ENCODE measurements around the gene HOXB2.
A peak's percentile ranks its signal among the peaks of the same experiment; 100 is the strongest.

HOXB2 gene

GRCh38 chr17:48502312-48502711, 42.6 kb downstream of the HOXB2 start:
- no peak overlapping the region for H3K4me3 ChIP-seq (ENCODE audit: low read depth, low read length)
- no peak for DNase-seq (ENCODE audit: low read depth)
- TF ChIP-seq, protein P1, sequence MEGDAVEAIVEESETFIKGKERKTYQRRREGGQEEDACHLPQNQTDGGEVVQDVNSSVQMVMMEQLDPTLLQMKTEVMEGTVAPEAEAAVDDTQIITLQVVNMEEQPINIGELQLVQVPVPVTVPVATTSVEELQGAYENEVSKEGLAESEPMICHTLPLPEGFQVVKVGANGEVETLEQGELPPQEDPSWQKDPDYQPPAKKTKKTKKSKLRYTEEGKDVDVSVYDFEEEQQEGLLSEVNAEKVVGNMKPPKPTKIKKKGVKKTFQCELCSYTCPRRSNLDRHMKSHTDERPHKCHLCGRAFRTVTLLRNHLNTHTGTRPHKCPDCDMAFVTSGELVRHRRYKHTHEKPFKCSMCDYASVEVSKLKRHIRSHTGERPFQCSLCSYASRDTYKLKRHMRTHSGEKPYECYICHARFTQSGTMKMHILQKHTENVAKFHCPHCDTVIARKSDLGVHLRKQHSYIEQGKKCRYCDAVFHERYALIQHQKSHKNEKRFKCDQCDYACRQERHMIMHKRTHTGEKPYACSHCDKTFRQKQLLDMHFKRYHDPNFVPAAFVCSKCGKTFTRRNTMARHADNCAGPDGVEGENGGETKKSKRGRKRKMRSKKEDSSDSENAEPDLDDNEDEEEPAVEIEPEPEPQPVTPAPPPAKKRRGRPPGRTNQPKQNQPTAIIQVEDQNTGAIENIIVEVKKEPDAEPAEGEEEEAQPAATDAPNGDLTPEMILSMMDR (IDR thresholded peaks at IDR 0.05; ENCODE audit: insufficient read depth, low read depth, low read length, missing control alignments), result no peak

GRCh38 chr17:48500435-48501426, 44.2 kb downstream of the HOXB2 start:
- peak; percentile 42 for DNase-seq (ENCODE audit: low read depth)

GRCh38 chr17:48499735-48500434, 45.0 kb downstream of the HOXB2 start:
- H3K4me3 ChIP-seq (ENCODE audit: low read depth, low read length), result no peak overlapping the region
- no peak for DNase-seq (ENCODE audit: low read depth)
- TF ChIP-seq, protein P1 (IDR thresholded peaks at IDR 0.05; ENCODE audit: insufficient read depth, low read depth, low read length, missing control alignments), result no peak

More at GRCh38 chr17:48500435-48501426, 44.2 kb downstream of the HOXB2 start:
- H3K4me3 ChIP-seq (ENCODE audit: low read depth, low read length), result no peak overlapping the region
- TF ChIP-seq, protein P1 (IDR thresholded peaks at IDR 0.05; ENCODE audit: insufficient read depth, low read depth, low read length, missing control alignments), result peak; percentile 22

DNA sequence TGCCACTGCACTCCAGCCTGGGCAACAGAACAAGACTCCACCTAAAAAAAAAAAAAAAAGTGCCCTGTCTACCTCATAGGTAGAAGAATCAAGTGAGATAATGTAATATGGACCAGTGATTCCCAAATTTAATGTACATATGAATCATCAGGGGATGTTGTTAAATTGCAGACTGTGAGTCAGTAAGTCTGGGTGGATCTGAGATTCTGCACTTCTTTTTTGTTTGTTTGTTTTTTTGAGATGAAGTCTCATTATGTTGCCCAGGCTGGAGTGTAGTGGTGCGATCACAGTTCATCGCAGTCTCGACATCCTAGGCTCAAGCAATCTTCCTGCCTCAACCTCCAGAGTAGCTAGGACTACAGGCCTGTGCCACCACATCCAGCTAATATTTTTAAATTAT, 45.7 kb downstream of the HOXB2 start:
- TF ChIP-seq, protein P1 (IDR thresholded peaks at IDR 0.05; ENCODE audit: insufficient read depth, low read depth, low read length, missing control alignments), result no peak
- no peak for DNase-seq (ENCODE audit: low read depth)
- H3K4me3 ChIP-seq (ENCODE audit: low read depth, low read length), result no peak overlapping the region

- H3K4me3 ChIP-seq (ENCODE audit: low read depth, low read length), result no peak overlapping the region
- TF ChIP-seq, protein P1 (IDR thresholded peaks at IDR 0.05; ENCODE audit: insufficient read depth, low read depth, low read length, missing control alignments), result no peak
- DNase-seq (ENCODE audit: low read depth), result no peak
These were observed 46.6 kb downstream of the HOXB2 start for GRCh38 chr17:48498164-48498850.

GRCh38 chr17:48497103-48497502, 47.8 kb downstream of the HOXB2 start:
- TF ChIP-seq, protein P1 (IDR thresholded peaks at IDR 0.05; ENCODE audit: insufficient read depth, low read depth, low read length, missing control alignments), result no peak
- no peak overlapping the region for H3K4me3 ChIP-seq (ENCODE audit: low read depth, low read length)
- DNase-seq (ENCODE audit: low read depth), result no peak
